NAMALWA (cell line): ENCODE data around the gene FRMD4A.
"Not testable (repeated sequence)": the region's sequence is repeated elsewhere in the genome, so short reads cannot be mapped to it uniquely, and the experiment has no call there.

Source experiments
- DNase-seq: peaks from one replicate; pipeline ENCODE4 v3.0.0-alpha.2; 2015; ENCODE audit warnings: low spot score

FRMD4A gene

DNA sequence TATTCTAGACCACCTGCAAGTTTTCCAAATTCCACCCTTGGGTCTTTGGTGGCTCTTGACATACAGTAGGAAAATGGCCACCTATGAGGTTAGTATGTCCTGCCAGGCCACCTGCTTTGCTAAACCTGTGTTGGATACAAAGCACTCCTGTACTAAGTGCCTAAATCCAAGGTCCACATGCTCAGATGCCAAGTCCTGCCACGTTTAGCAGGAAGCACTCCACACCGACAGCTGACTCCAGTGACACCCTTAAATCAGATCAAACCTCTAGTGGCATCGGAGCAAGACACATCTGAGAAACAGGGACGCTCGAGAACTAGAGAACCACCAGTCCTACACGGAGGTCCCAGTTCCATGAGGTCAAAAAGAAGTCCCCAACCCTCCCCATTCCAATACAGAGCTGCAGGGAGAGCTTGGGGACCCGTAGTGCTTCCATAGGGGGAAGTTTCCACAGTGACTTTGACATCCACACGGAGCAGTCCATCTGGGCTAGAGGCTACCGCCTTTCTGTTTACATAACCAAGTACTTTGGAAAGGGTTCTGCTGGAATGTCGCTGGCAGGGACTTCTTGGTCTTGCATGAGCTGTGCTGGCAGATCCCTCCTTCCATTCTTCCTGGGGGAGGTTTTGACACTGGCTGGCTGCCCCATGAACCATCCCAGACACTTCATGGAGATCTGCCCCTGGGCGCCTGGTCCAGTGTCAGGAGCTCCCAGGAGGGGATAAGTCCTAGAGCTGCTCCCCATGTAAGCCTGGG lies 453.4 kb downstream of the FRMD4A start:
- DNase-seq: no peak

DNA sequence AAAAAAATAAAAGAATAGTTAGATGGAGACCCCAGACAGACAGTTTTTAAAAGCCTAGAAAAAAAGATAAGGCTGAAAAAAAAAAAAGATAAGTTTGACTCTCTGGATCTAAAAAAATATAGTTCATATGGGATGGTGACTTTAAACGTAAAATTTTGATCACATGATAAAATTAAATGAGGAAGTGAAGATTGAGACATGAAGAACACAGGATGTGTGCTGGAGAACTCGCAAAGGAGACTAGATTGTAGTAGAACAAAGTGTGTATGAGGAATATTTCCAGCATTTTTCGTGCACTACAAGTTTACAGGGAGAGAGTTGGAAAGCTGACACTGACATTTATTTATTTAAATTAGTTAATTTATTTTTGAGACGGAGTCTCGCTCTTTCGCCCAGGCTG lies 457.5 kb downstream of the FRMD4A start:
- peak; percentile 15 for DNase-seq

DNA sequence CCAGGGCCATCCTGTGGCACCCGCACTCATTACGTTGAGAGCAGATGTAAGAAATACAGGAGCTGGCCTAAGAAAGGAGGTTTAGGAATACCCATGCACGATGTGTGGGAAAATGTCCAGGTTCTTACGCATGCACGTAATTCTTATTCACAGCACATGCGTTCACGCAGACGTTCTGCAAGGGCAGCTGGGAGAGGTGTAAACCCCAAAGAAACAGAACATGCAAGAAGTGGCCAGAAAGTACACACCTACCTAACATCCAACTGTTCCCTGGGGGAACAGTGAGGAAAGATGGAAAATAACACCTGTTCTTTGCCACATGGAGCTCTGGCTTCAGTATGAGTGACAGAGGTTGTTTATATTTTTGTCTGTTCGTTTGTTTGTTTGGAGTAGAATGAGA lies 458.3 kb downstream of the FRMD4A start:
- no peak for DNase-seq

DNA sequence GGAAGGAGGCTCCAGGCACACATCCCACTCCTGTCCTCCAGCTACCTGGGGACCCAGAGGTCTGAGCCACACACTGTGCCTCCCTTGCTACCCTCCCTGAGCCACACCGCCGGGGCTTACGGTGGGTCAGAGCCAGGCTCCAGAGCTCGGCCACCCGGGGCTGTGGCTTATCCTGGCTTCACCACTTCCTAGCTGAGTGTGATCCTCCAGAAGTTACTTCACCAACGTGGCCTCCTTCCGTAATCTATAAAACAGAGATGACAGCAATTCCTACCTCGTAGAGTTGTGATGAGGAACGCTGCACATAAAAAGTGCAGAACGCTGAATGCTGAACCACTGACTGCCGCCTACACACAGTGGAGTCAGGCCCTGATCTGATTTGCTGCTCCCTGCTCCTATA lies 458.9 kb downstream of the FRMD4A start:
- DNase-seq: no peak

DNA sequence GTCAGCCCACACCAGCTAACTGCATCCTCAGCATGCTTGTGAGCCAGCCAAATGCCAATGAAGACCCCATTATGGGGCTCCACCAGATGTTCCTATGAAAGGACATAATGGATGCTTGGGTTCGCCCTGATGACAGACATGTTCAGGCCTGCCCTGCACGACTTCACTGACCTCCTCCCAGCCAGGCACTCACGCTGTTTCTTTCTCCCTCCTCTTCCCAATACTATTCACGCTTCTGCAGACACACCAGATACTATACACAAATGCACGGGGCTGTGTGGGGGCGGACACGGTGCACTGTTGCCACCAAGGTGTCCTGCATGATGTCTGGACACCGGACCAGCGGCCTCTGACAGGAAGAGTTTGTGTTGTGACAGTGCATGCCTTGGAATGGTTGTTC lies 459.7 kb downstream of the FRMD4A start:
- no peak for DNase-seq

DNA sequence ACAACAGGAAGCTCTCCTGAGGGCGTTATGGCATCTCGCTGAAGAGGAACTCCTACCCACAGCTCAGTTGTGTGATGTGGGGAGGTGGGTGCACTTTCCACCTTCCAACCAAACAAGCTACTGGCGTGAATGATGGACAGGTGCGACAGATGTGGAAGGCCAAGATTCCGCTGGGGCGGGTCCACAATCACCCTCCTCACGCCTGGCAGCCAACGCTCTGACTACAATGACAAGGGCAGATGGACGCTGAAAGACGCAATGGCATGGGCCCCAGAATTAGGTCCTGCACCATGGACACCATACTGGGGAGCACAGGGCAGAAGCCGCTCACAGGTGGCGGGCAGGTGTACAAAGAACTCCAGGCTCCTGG lies 461.4 kb downstream of the FRMD4A start:
- no peak for DNase-seq

DNA sequence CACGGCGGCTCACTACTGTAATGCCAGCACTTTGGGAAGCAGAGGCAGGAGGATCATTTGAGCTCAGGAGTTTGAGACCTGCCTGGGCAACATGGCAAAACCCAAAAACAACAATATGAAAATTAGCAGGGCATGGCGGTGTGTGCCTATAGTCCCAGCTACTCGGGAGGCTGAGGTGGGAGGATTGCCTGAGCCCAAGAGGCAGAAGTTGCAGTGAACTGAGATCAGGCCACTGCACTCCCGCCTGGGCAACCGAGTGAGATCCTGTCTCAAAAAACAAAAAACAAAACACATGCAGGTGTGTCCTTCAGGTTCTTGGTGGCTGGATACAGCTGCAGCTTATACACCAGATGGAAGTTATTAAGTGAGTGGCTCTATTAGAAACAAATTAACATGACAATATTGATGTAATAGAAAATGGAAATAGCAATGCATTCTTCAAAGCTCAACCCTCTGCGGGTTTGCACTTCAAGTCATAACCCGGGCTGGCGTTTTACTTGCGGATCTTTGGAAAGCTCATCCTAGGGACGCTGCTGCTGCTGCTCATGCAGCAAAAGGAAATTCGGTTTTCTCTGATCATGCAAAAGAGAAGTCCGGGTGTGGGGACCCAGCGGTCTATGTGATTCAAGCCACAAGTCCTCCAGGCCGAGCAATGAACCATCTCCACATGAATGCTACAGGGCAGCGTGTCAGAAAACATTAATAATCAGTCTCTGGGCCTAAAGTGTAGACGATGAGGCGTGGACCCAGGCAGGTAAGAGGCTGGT lies 462.0 kb downstream of the FRMD4A start:
- no peak for DNase-seq

DNA sequence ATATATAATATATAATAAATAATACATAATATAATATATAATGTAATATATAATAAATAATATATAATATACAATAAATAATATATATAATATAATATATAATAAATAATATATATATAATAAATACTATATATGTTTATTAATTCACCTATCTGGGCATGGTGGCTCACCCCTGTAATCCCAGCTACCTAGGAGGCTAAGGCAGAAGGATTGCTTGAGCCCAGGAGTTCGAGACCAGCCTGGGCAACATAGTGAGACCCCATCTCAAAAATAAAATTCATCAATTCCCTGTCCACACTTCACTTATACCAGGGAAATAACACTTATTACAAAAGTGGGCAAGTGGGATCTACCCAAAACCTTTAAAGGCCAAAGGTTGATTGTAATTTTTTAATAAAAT lies 462.9 kb downstream of the FRMD4A start:
- no peak for DNase-seq

DNA sequence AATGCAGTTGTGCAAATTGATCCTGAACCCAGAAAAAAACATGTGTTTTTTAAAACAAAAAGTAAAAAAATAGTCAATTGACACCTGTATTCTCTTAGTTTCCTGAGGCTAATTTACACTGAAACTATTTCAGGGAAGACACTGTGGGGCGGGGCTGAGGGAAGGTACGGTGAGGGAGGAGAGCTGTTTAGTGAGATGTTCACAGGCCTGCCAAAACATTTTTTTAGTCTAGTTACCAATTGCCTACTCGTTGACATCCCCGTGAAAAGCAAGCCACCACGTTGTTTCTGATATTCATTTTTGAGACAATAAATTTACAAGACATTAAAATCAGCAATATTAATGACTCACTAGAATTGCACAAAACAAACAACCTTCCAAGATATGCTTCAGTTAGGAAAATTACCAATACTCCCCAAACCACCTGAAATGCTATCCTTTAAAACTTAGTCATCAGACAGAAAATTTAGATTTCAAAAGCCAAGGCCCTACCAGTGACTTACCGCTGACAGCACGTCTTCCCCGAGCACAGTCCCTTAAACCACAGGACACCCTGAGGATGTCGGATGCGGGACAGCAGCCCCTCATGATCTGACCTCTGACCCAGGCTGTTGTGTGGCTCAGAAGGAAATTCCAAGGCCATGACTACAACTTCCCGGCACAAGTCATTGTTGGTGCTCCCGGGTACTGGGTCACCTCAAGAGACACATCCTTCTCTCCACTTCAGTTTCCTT lies 464.8 kb downstream of the FRMD4A start:
- no peak for DNase-seq

DNA sequence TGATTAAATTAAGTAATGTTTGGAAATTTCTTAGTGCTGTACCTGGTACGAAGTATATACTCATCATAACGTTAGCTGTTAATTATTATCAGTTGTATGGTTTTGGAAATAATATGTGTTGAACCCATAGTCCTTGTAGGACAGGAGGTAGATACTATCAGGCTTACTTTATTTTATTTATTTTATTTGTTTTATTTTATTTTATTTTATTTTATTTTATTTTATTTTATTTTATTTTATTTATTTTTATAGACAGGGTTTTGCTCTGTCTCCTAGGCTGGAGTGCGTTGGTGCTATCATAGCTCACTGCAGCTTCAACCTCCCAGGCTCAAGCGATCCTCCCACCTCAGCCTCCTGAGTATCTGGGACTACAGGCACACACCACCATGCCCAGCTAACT lies 465.5 kb downstream of the FRMD4A start:
- DNase-seq: not testable (repeated sequence)

DNA sequence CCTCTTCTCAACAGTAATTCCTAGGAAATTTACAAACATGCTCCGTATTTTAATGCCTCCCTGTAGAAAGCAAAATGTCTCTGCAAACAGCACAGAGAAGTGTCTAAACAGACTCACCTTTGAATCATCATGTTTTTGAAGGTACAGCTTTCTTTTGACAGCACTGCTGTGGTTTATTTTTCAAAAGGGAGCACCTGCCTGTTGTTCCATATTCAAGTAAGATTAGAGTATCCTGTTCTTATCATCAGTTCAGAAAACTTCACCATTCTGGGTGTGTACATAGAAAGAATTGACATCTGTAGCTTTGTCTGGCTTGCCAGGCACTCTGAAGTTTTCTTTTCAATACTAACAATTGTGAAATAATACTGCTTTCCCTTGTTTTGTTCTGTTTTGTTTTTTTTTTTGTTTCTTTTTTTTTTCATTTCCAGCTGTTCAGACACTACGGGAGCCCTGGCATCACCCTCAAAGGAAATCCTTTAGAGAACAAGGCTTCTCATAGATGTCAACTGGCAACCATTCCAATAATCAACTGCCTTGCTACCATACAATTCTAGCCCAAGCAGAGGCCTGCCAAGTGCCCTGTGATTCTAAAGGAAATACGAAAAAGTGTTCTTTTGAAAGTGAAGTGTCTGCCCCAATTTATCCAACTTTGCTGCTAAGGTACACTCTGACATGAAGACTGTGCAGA lies 468.0 kb downstream of the FRMD4A start:
- DNase-seq: no peak

DNA sequence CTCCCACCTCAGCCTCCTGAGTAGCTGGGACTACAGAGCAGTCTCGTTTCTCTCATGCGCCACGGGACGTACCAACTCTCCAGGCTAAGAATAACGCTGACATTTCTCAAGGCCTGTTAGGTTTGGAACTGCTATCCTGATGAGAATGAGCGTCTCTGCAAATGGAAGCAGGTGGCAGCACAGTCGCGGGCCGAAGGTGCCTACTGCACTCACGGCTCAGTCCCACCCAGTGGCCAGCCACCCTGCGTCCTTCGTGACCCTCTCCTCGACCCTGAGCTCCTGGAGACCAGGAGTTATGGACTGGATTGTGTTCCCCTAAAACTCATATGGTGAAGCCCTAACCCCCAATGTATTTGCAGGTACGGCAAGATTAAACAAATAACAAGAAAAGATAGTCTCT lies 469.8 kb downstream of the FRMD4A start:
- no peak for DNase-seq

DNA sequence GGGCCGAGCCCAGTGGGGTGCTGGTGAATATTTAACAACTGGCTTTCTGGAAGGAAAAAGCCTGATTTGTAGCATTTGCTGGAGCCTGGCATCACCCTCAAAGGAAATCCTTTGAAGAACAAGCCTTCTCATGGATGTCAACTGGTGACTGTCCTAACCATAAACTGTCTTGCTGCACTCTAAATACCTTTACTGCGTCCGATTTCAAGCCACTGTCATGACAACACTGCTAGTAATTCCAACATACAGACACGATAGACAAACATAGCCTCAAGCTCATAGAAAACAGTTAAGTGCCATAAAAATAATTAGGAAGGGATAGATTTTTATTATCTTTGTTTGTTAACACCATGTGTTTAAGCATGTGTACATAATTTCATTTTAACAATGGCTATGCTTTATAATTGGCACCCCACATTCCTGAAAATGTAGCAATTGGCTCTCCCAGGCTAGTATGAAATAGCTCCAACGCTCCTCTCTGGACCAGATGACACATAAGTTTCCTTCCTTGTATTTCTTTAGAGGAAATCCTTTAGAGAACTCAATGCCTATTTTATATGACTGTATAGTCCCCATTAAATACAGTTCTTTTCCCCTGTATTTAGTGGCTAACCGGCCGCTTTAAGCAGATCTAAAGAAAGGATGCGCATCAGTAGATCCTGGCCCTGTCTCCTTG lies 470.6 kb downstream of the FRMD4A start:
- no peak for DNase-seq

DNA sequence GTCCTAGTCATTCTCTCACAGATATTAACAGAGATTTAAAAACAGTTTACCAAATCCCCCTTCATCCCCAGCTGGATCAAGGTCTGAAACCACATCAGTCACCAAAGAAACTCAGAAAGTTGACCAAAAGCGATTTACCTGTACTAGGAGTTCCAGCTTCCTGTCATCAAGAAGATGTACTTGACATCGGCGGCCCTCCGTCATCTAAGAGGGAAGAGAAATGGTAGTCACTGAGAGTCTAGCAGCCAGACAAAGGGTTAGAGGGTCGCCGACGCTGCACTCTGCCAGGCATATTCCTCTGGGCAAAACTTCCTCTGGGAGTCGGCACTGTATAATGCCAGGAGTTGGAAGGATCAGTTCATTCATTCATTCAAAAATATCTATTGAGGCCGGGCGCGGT lies 472.0 kb downstream of the FRMD4A start:
- DNase-seq: no peak

DNA sequence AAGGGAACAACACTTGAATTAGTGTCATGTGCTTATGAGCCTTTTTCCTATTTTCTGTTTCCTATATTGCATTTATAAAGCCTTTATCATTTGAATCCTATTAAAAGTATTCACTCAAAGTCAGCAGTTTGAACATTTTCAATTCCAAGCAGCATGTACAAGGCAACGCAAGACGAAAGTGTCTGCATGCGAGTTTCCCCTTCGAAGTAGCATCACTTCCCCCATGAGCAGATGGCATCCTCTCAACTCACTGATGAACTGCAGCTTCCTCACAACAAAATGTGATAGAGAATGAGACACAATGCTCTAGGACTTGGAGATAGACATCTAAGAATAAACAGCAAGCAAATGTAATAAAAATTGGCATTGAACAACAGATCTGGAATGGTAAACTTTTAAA lies 473.3 kb downstream of the FRMD4A start:
- no peak for DNase-seq

DNA sequence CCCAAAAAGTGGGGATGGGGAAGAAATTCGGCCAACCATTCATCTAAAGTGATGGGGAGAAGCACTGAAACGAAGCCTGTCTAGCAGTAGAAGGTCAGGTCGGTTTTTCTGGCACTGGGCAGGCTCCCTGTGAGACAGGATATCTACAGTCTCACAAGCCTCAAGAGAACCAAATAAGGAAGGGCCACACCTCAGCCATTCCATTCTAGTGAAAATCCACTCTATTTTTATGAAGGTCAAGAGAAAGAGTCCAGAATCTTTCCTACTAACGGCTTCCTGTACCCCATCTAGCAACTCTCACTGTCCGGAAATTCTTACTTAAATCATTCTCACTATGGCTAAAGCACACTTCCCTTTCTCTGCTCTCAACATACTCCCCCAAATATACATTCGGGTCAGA lies 476.9 kb downstream of the FRMD4A start:
- DNase-seq: no peak

DNA sequence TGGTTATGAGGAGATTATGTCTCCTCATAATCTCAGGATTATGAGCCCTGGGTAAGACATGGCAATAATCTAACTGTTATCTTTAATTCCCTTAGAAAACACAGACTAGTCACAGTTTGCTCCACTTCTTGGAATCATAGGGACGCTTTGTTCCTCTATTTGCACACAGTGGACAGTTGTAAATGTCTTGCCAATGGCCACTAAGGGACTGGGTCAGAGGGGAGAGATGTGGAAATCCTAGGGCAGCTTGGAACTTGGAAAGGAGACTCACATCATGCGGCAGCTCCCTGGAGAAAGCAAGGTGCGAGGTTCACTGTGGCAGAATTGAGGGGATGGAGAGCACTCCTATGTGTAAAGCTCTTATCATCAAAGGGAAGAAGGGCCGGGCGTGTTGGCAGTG lies 477.9 kb downstream of the FRMD4A start:
- DNase-seq: no peak

DNA sequence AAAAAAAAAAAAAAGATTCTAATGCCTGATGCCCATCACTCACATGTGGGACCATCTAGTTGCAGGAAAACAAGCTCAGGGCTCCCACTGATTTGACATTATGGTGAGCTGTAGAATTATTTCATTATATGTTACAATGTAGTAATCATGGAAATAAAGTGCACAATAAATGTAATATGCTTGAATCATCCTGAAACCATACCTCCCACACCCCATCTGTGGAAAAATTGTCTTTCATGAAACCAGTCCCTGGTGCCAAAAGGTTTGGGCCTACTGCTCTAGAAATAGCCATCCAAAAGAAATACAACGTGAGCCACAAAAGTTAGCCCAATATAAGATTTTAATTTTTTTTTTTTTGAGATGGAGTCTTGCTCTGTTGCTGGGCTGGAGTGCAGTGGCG lies 478.8 kb downstream of the FRMD4A start:
- DNase-seq: no peak

DNA sequence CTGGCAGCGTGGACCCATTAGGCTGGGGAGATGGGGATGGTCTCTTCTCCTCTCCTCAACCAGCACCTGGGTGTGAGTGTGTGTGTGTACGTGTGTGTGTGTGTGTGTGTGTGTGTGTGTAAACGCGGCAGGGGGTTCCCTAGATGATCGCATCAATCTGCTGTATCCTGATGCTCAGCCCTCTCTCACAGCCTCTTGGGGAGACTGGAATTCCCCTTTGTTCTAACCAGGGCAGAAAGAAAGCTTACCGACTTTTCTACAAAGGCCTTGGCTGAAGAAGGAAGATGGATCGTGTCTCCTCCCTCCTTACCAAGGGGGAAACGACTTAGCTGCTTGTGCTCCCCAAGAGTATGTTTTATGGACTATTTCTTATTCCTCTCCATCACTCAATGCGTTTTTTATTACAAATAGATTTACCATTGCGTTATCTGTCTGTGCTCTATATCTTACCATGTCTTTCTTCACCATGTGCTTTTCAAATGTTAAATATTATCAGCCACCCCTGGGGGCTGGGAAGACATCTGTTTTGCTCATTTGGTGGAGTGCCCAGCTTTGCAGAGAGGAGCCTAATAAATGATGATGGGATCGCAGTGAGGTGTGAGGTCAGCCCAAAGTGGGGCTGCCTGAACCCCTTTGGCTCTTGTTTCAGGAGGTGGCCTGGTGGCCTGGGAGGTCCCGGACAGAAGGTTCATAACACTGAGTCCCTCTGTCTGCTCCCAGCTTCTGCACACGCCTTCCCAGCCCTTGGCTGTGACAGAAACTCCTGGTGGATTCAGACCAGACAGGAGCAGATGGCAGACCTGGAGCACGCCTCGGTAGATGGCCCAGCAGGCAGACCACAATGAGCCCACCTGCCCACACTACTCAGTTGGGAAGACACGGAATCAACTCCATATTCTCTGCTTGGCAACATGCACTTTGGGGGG lies 481.9 kb downstream of the FRMD4A start:
- DNase-seq: no peak

DNA sequence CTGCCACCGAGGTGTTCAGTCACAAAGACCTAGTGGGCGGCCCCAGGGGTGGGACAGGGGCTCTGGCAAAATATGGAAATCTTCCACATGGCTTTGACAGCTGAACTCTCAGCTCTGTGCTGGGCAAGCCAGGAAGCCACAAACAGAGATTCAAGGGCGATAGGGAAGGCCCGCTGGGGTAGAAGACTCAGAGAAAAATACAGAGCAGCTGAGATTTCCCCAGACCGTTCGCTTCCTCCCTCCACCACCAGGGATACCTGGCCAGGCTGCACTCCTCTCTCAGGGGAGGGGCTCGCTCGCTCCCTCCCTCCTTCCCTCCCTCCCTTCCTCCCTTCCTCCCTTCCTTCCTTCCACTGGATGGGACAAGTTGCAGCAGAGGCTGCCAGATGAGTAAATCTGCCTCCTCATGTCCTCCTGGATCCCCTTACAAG lies 483.5 kb downstream of the FRMD4A start:
- no peak for DNase-seq

DNA sequence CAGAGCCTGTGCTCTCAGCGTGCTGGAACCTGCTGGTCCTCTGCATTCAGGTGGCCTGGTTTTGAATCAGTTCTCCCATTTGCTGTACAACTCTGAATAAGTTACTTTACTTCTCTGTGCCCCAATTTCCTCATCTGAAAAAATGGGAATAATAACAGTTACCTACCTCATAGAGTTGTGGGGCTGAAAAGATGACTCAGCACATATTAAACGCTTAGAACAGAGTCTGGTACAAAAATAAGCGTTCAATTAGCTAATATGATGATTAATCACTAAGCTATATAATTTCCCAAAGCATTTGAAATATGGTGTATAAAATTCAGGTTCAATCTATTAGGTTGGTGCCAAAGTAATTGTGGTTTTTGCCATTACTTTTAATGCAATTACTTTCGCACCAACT lies 484.8 kb downstream of the FRMD4A start:
- DNase-seq: no peak
